ENCODE data around the gene KHDRBS2.

GRCh38 chr6:61909486-61909885, 376.5 kb downstream of the KHDRBS2 start:
- TF ChIP-seq, protein P1, sequence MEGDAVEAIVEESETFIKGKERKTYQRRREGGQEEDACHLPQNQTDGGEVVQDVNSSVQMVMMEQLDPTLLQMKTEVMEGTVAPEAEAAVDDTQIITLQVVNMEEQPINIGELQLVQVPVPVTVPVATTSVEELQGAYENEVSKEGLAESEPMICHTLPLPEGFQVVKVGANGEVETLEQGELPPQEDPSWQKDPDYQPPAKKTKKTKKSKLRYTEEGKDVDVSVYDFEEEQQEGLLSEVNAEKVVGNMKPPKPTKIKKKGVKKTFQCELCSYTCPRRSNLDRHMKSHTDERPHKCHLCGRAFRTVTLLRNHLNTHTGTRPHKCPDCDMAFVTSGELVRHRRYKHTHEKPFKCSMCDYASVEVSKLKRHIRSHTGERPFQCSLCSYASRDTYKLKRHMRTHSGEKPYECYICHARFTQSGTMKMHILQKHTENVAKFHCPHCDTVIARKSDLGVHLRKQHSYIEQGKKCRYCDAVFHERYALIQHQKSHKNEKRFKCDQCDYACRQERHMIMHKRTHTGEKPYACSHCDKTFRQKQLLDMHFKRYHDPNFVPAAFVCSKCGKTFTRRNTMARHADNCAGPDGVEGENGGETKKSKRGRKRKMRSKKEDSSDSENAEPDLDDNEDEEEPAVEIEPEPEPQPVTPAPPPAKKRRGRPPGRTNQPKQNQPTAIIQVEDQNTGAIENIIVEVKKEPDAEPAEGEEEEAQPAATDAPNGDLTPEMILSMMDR (IDR thresholded peaks at IDR 0.05): no peak
- TF ChIP-seq POLR2AphosphoS5 (IDR thresholded peaks at IDR 0.05) (no peak), POLR2A (IDR thresholded peaks at IDR 0.05) (no peak)
